Measurements from ENCODE around the gene EDN1. TPM values are rescaled to one million over a fixed set of nuclear protein-coding genes. Genes with fewer than 3 reads are reported as not detected.

The EDN1 gene
- total and polyA plus RNA-seq, 2 experiments from 2014 or later: 1.8 to 4.1 TPM

DNA sequence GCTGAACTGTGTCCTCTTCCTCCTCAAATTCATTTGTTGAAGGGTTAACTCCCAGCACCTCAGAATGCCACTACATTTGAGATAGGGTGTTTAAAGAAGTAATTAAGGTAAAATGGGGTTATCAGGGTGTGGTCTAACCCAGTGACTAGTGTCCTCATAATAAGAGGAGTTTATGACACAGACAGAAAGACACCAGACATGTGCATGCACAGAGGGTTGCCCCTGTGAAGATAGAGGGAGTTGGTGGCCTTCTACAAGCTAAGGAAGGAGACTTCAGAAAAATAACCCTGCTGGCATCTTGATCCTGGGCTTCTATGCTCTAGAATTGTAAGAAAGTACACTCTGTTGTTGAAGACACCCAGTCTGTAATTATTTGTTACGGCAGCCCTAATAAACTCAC is 24.9 kb upstream of the EDN1 start:
- Histone ChIP-seq H3K79me2 (ENCODE audit: insufficient read depth) (no peaks in the 10 kb centered on the region), H3K4me2 (ENCODE audit: unreplicated experiment) (peak overlapping the region; percentile 46)
- no peak for DNase-seq

GRCh38 chr6:12265791-12266190 is 24.4 kb upstream of the EDN1 start:
- Histone ChIP-seq H3K27ac (peak overlapping the region; percentile 60), H3K4me3 (peak overlapping the region; percentile 34), H3K9ac (no peak overlapping the region), H3F3A (ENCODE audit: insufficient read depth) (peaks cover 26% of the 10 kb centered on the region), H3K4me2 (ENCODE audit: unreplicated experiment) (peak overlapping the region; percentile 46), H4K20me1 (ENCODE audit: insufficient read depth) (no peaks in the 10 kb centered on the region), H3K4me1 (ENCODE audit: insufficient read depth) (peaks cover 21% of the 10 kb centered on the region), H3K9me3 (ENCODE audit: low read depth) (no peaks in the 10 kb centered on the region), H3K36me3 (ENCODE audit: low read depth) (no peaks in the 10 kb centered on the region), H3K9me2 (ENCODE audit: insufficient read depth) (no peaks in the 10 kb centered on the region; the same call in 1 of the 2 replicates), H3K79me2 (ENCODE audit: insufficient read depth) (no peaks in the 10 kb centered on the region), H3K27me3 (replicated peaks; ENCODE audit: insufficient read depth) (no peaks in the 10 kb centered on the region), H2AFZ (no peak overlapping the region)
- 59 to 63% methylated on average over 2 of the region's 2 CpGs for WGBS, 2 experiments (ENCODE audit: low coverage in 1 of 2, low lambda C conversion rate in 2 of 2, missing lambda C conversion rate in 2 of 2)
- in situ Hi-C loops (cut with MboI): no loop called here
- DNase-seq: peak; percentile 74
- no peak for TF ChIP-seq EZH2phosphoT487 (IDR thresholded peaks at IDR 0.05; ENCODE audit: insufficient read depth, low read depth)

More for the DNA sequence above, 24.9 kb upstream of the EDN1 start:
- Histone ChIP-seq H3K9ac (no peak overlapping the region), H3K9me3 (ENCODE audit: low read depth) (no peaks in the 10 kb centered on the region), H3K36me3 (ENCODE audit: low read depth) (no peaks in the 10 kb centered on the region), H2AFZ (no peak overlapping the region), H3K9me2 (ENCODE audit: insufficient read depth) (no peaks in the 10 kb centered on the region; the same call in 1 of the 2 replicates), H3K4me1 (ENCODE audit: insufficient read depth) (peaks cover 21% of the 10 kb centered on the region), H3K27me3 (replicated peaks; ENCODE audit: insufficient read depth) (no peaks in the 10 kb centered on the region), H3K27ac (peak overlapping the region; percentile 60), H3K4me3 (no peak overlapping the region), H4K20me1 (ENCODE audit: insufficient read depth) (no peaks in the 10 kb centered on the region), H3F3A (ENCODE audit: insufficient read depth) (peaks cover 26% of the 10 kb centered on the region)
- 100% methylated on average over 1 of the region's 1 CpG for WGBS, 2 experiments (ENCODE audit: low coverage in 1 of 2, low lambda C conversion rate in 2 of 2, missing lambda C conversion rate in 2 of 2)
- TF ChIP-seq EZH2phosphoT487 (IDR thresholded peaks at IDR 0.05; ENCODE audit: insufficient read depth, low read depth) (no peak), EZH2 (IDR thresholded peaks at IDR 0.05; ENCODE audit: insufficient read depth, poor library complexity, severe bottlenecking) (no peak)
- in situ Hi-C loops (cut with MboI): no loop called here

DNA sequence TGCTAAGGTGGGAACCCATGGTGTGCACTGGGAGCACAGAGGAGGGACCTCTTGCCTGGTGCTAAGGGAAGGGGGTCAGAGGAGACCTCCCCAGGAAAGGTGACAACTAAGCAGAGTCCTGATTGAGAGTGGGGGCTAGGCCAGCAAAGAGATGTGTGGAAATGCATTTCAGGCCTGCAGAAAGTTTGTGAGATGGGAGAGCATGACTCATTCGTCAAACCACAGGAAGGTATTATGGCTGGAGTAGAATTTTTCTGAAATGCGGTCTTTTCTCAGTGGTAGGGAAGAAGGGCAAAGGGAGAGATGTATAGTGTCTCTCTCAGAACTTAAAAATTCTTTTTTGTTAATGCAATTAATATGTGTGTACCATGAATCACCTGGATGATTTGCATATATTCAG is 23.6 kb upstream of the EDN1 start:
- H3K9ac ChIP-seq: no peak overlapping the region

GRCh38 chr6:12269110-12269509 is 21.1 kb upstream of the EDN1 start:
- Histone ChIP-seq H3K36me3 (ENCODE audit: low read depth) (no peaks in the 10 kb centered on the region), H3K9me2 (ENCODE audit: insufficient read depth) (no peaks in the 10 kb centered on the region; the same call in 1 of the 2 replicates), H2AFZ (no peak overlapping the region), H3K4me2 (ENCODE audit: unreplicated experiment) (no peak overlapping the region), H3K27ac (no peak overlapping the region), H3F3A (ENCODE audit: insufficient read depth) (peaks cover 26% of the 10 kb centered on the region), H4K20me1 (ENCODE audit: insufficient read depth) (no peaks in the 10 kb centered on the region), H3K4me3 (no peak overlapping the region), H3K9me3 (ENCODE audit: low read depth) (no peaks in the 10 kb centered on the region), H3K9ac (no peak overlapping the region), H3K4me1 (ENCODE audit: insufficient read depth) (peaks cover 21% of the 10 kb centered on the region), H3K27me3 (replicated peaks; ENCODE audit: insufficient read depth) (no peaks in the 10 kb centered on the region), H3K79me2 (ENCODE audit: insufficient read depth) (no peaks in the 10 kb centered on the region)
- in situ Hi-C loops (cut with MboI): no loop called here
- 73 to 89% methylated on average over 2 of the region's 2 CpGs for WGBS, 2 experiments (ENCODE audit: low coverage in 1 of 2, low lambda C conversion rate in 2 of 2, missing lambda C conversion rate in 2 of 2)
- TF ChIP-seq EZH2 (IDR thresholded peaks at IDR 0.05; ENCODE audit: insufficient read depth, poor library complexity, severe bottlenecking) (no peak), EZH2phosphoT487 (IDR thresholded peaks at IDR 0.05; ENCODE audit: insufficient read depth, low read depth) (no peak)
- no peak for DNase-seq

More for the DNA sequence above, 23.6 kb upstream of the EDN1 start:
- no peaks in the 10 kb centered on the region for H3K79me2 ChIP-seq (ENCODE audit: insufficient read depth)
- no peaks in the 10 kb centered on the region for H3K27me3 ChIP-seq (replicated peaks; ENCODE audit: insufficient read depth)
- peak overlapping the region; percentile 46 for H3K4me2 ChIP-seq (ENCODE audit: unreplicated experiment)
- no peaks in the 10 kb centered on the region; the same call in 1 of the 2 replicates for H3K9me2 ChIP-seq (ENCODE audit: insufficient read depth)
- in situ Hi-C loops (cut with MboI): no loop called here
- TF ChIP-seq EZH2phosphoT487 (IDR thresholded peaks at IDR 0.05; ENCODE audit: insufficient read depth, low read depth) (no peak), EZH2 (IDR thresholded peaks at IDR 0.05; ENCODE audit: insufficient read depth, poor library complexity, severe bottlenecking) (no peak)
- peaks cover 21% of the 10 kb centered on the region for H3K4me1 ChIP-seq (ENCODE audit: insufficient read depth)
- DNase-seq: peak; percentile 83
- peaks cover 26% of the 10 kb centered on the region for H3F3A ChIP-seq (ENCODE audit: insufficient read depth)
- no peak overlapping the region for H2AFZ ChIP-seq
- H4K20me1 ChIP-seq (ENCODE audit: insufficient read depth): no peaks in the 10 kb centered on the region
- WGBS, 2 experiments (ENCODE audit: low coverage in 1 of 2, low lambda C conversion rate in 2 of 2, missing lambda C conversion rate in 2 of 2): 31 to 41% methylated on average over 2 of the region's 2 CpGs
- H3K9me3 ChIP-seq (ENCODE audit: low read depth): no peaks in the 10 kb centered on the region
- H3K4me3 ChIP-seq: 0 out of 2 replicates have a peak overlapping the region, but pooled peaks have one; percentile 23
- H3K27ac ChIP-seq: peak overlapping the region; percentile 60
- H3K36me3 ChIP-seq (ENCODE audit: low read depth): no peaks in the 10 kb centered on the region

Data from GM23248 (cell line).